Tibial nerve (tissue), 4 donors: ENCODE data around the gene ISYNA1. TPM values are rescaled to one million over a fixed set of nuclear protein-coding genes. Genes with fewer than 3 reads are reported as not detected.

Source experiments
- DNase-seq, 2 donors: peaks; one replicate each; pipeline ENCODE4 v3.0.0-alpha.2; 2019; ENCODE audit warnings: low spot score in 2 of 2
- H3K27ac ChIP-seq, 4 donors: fragments of 200-600 bp; sonication (generic) in 3 of 4; one replicate each; pipeline ENCODE4 v1.5.1; 2017 to 2019; ENCODE audit warnings: mild to moderate bottlenecking in 1 of 4
- H3K27me3 ChIP-seq, 2 donors: fragments of 200-600 bp; sonication (generic) in 1 of 2; one replicate each; pipeline versions ENCODE4 v1.5.1 to v1.6.0; 2017 to 2019
- H3K36me3 ChIP-seq, 3 donors: fragments of 200-600 bp; sonication (generic); one replicate each; pipeline ENCODE4 v1.5.1; 2018 to 2019
- H3K4me1 ChIP-seq, 4 donors: fragments of 200-600 bp; sonication (generic) in 3 of 4; one replicate each; pipeline ENCODE4 v1.5.1; 2017 to 2019
- H3K4me3 ChIP-seq, 4 donors: fragments of 200-600 bp; sonication (generic) in 3 of 4; one replicate each; pipeline ENCODE4 v1.5.1; 2017 to 2019; ENCODE audit warnings: mild to moderate bottlenecking in 1 of 4, moderate library complexity in 1 of 4
- H3K9me3 ChIP-seq, 4 donors: fragments of 200-600 bp; sonication (generic) in 3 of 4; one replicate each; pipeline ENCODE4 v1.5.1; 2017 to 2019
- EP300 ChIP-seq, 2 donors: sonication (generic); formaldehyde crosslinking; IDR thresholded peaks; one replicate each; pipeline ENCODE4 v1.6.1; 2017; ENCODE audit warnings: antibody characterized with exemption in 2 of 2, mild to moderate bottlenecking in 1 of 2
- POLR2A ChIP-seq, 2 donors: fragments of 450-650 bp; IDR thresholded peaks; one replicate each; pipeline ENCODE4 v1.6.1; 2017; ENCODE audit warnings: antibody characterized with exemption in 2 of 2, mild to moderate bottlenecking in 2 of 2, moderate library complexity in 2 of 2
- WGBS, 2 donors: methylation state at CpG; one replicate each; pipeline ENCODE4 v1.1.5; 2018; 5-methylcytosine and 5-hydroxymethylcytosine counted together
- total RNA-seq, 4 donors: library from RNA; depleted of rRNA; stranded (reverse); fragments of >200 nt; gene quantifications; one replicate each; pipeline ENCODE4 v1.1.0, GENCODE V29; 2016
- TF ChIP-seq, protein P1 (sequence below), 5 experiments: fragments of 200-600 bp in 3 of 5; fragments of 450-650 bp in 2 of 5; sonication (generic) in 3 of 5; IDR thresholded peaks; one replicate each; pipeline ENCODE4 v1.5.1; 2016 to 2019; ENCODE audit warnings: antibody characterized with exemption in 5 of 5, mild to moderate bottlenecking in 3 of 5, moderate library complexity in 2 of 5

Gene ISYNA1
- total RNA-seq, 4 donors from 2014 or later = 43.5 to 82.2 (median 52.4) TPM

DNA sequence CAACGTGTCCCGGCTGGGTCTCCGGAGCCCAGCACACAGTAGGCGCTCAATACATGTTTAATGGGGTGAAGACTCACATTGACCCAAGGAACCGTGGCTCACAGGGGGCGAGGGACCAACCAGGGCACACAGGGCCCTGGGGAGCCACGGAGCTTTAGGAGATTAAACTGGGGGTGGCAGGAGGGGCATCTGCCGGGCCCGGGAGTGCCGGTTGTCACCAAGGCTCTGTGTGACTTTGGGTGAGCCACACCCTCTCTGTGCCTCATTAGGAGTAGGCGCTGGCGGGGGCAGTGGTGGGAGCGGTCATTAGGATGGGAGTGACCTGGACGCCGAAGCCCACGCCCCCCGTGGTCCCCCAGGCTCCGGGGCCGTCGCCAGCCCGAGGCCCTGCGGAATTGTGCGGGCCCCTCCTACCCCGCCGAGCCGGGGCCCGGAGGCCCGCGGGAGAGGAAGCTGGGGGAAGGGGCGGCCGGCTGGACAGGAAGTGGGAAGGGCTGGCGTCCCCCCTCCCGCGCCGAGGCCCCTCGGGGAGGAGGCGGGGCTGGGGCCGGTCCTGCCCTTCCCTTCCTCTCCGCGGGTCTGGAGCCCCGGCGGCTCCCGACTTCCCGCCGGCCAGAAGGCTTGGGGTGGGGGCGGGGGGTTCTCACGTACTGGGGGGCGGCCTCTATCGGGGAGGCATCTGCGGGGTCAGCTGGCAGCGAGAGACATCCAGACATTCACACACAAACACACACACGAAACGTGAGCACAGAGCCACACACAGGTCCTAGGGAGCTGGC is 20.5 kb downstream of the ISYNA1 start:
- no peaks in the 10 kb centered on the region for H3K27me3 ChIP-seq
- DNase-seq = peak in 1 of 2 donors; percentile 63
- TF ChIP-seq EP300 (IDR thresholded peaks at IDR 0.05) = peak in 1 of 2 donors; percentile 29
- TF ChIP-seq, protein P1, sequence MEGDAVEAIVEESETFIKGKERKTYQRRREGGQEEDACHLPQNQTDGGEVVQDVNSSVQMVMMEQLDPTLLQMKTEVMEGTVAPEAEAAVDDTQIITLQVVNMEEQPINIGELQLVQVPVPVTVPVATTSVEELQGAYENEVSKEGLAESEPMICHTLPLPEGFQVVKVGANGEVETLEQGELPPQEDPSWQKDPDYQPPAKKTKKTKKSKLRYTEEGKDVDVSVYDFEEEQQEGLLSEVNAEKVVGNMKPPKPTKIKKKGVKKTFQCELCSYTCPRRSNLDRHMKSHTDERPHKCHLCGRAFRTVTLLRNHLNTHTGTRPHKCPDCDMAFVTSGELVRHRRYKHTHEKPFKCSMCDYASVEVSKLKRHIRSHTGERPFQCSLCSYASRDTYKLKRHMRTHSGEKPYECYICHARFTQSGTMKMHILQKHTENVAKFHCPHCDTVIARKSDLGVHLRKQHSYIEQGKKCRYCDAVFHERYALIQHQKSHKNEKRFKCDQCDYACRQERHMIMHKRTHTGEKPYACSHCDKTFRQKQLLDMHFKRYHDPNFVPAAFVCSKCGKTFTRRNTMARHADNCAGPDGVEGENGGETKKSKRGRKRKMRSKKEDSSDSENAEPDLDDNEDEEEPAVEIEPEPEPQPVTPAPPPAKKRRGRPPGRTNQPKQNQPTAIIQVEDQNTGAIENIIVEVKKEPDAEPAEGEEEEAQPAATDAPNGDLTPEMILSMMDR (IDR thresholded peaks at IDR 0.05) = no peak
- peak in 1 of 2 donors; percentile 57 for TF ChIP-seq POLR2A (IDR thresholded peaks at IDR 0.05)
- peak overlapping the region; percentile 27 to 73 (median 36) for H3K4me3 ChIP-seq
- peak overlapping the region; percentile 85 to 97 (median 89) for H3K27ac ChIP-seq
- 0 to 1% methylated on average over 19 to 24 of the region's 53 CpGs for WGBS, 2 donors
- no peaks in the 10 kb centered on the region for H3K9me3 ChIP-seq
- H3K36me3 ChIP-seq = no peaks in the 10 kb centered on the region
- peaks cover 0 to 76% (median 53%) of the 10 kb centered on the region in 4 donors for H3K4me1 ChIP-seq

GRCh38 chr19:18416778-18417249 is 21.1 kb downstream of the ISYNA1 start:
- DNase-seq = peak; percentile 87 to 92
- H3K4me1 ChIP-seq = peaks cover 0 to 70% (median 50%) of the 10 kb centered on the region in 4 donors
- no peaks in the 10 kb centered on the region for H3K27me3 ChIP-seq
- H3K9me3 ChIP-seq = no peaks in the 10 kb centered on the region
- WGBS, 2 donors = 1 to 2% methylated on average over 39 to 44 of the region's 44 CpGs
- H3K4me3 ChIP-seq = peak overlapping the region; percentile 27 to 73 (median 36)
- TF ChIP-seq POLR2A (IDR thresholded peaks at IDR 0.05) (peak in 1 of 2 donors; percentile 52), EP300 (IDR thresholded peaks at IDR 0.05) (peak in 1 of 2 donors; percentile 65)
- TF ChIP-seq, protein P1 (IDR thresholded peaks at IDR 0.05) = no peak
- no peaks in the 10 kb centered on the region for H3K36me3 ChIP-seq
- H3K27ac ChIP-seq = peak overlapping the region; percentile 85 to 97 (median 89)

DNA sequence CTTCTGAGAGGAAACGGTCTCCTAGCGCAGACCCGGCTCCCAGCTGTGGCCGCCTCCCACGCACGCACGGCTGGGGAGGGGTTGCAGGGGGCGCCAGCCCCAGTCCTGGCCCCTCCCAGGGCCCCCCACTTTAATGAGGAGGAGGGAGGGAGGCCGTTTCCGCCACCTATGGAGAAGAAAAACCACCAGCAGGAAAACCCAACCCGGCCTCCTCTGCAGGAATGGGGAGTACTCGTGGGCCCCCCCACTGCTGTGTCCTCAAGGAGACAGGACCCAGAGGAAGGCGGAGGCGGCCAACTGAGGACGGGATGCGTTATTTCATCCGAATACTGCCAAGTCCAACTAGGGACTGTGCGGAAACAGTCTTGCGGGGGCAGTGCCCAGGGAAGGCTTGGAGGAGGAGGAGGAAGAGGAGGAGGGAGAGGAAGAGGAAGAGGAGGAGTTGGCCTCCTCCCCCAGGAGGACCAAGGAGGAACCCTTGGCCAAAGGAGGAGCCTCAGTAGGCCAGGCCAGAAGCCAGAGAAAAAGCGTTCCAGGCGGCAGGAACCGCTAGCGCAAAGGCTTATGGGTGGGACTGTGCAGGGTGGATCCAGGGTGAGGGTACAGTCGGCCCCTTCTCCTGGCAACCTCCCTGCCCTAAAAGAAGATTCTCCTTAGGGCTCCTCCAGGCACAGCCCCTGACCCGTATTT is 22.6 kb downstream of the ISYNA1 start:
- Histone ChIP-seq H3K4me1 (peaks cover 0 to 61% (median 43%) of the 10 kb centered on the region in 4 donors), H3K27me3 (no peaks in the 10 kb centered on the region), H3K27ac (peak overlapping the region; percentile 85 to 97 (median 89)), H3K9me3 (no peaks in the 10 kb centered on the region), H3K4me3 (peak overlapping the region; percentile 13 to 73 (median 20)), H3K36me3 (no peaks in the 10 kb centered on the region)
- TF ChIP-seq POLR2A (IDR thresholded peaks at IDR 0.05) (peak; percentile 32 to 72), EP300 (IDR thresholded peaks at IDR 0.05) (peak in 1 of 2 donors; percentile 88)
- TF ChIP-seq, protein P1 (IDR thresholded peaks at IDR 0.05) = no peak
- peak; percentile 61 to 69 for DNase-seq
- 1 to 6% methylated on average over 17 to 25 of the region's 25 CpGs for WGBS, 2 donors

DNA sequence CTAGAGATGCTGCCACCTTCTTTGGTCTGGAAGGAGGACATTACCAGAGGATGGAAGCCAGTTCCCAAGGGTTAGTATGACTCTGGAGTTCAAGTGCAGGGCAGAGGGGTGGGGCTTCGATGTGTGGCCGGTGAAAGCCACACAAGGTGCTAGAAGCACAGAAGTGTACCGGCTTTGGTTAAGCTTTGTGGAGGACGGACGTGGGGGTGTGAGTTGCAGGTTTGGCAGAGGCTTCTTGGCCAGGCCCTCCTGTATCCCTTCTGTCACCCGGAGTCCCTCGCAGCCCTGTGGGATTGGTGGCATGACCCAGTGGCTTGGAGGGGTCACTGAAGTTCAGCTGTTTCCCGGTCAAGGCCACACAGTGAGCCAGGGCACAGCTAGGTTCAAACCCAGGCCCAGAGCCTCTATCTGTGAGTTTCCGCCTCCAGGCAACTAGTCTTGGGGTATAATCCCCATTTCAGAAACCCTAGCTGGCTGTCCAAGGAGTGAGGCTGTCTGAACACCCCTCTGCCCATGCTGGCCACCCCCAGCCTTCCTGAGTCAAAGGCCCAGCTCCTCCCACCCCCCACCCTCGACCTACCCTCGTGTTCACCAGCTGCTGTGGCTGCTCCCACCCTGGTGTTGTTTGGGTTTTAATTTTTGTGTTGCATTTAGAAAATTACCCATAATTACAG is 23.3 kb downstream of the ISYNA1 start:
- peak overlapping the region; percentile 85 to 97 (median 89) for H3K27ac ChIP-seq
- 7 to 9% methylated on average over 11 of the region's 11 CpGs for WGBS, 2 donors
- TF ChIP-seq EP300 (IDR thresholded peaks at IDR 0.05) = no peak
- TF ChIP-seq, protein P1 (IDR thresholded peaks at IDR 0.05) = no peak
- TF ChIP-seq POLR2A (IDR thresholded peaks at IDR 0.05) = no peak
- peaks cover 0 to 59% (median 41%) of the 10 kb centered on the region in 4 donors for H3K4me1 ChIP-seq
- H3K36me3 ChIP-seq = no peaks in the 10 kb centered on the region
- no peaks in the 10 kb centered on the region for H3K27me3 ChIP-seq
- DNase-seq = no peak
- no peaks in the 10 kb centered on the region for H3K9me3 ChIP-seq
- H3K4me3 ChIP-seq = peak overlapping the region; percentile 13 to 73 (median 20)
